CD4-positive, alpha-beta T cell treated with Interleukin-2 at 100 ng/mL for 4 hours (primary cell): Measurements from ENCODE around the gene LSR.
A peak's percentile ranks its signal among the peaks of the same experiment; 100 is the strongest.

Experiments used
- DNase-seq: peaks from one replicate; pipeline ENCODE4 v3.0.0-alpha.2; 2020; ENCODE audit warnings: low spot score

LSR gene, protein sequence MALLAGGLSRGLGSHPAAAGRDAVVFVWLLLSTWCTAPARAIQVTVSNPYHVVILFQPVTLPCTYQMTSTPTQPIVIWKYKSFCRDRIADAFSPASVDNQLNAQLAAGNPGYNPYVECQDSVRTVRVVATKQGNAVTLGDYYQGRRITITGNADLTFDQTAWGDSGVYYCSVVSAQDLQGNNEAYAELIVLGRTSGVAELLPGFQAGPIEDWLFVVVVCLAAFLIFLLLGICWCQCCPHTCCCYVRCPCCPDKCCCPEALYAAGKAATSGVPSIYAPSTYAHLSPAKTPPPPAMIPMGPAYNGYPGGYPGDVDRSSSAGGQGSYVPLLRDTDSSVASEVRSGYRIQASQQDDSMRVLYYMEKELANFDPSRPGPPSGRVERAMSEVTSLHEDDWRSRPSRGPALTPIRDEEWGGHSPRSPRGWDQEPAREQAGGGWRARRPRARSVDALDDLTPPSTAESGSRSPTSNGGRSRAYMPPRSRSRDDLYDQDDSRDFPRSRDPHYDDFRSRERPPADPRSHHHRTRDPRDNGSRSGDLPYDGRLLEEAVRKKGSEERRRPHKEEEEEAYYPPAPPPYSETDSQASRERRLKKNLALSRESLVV

DNA sequence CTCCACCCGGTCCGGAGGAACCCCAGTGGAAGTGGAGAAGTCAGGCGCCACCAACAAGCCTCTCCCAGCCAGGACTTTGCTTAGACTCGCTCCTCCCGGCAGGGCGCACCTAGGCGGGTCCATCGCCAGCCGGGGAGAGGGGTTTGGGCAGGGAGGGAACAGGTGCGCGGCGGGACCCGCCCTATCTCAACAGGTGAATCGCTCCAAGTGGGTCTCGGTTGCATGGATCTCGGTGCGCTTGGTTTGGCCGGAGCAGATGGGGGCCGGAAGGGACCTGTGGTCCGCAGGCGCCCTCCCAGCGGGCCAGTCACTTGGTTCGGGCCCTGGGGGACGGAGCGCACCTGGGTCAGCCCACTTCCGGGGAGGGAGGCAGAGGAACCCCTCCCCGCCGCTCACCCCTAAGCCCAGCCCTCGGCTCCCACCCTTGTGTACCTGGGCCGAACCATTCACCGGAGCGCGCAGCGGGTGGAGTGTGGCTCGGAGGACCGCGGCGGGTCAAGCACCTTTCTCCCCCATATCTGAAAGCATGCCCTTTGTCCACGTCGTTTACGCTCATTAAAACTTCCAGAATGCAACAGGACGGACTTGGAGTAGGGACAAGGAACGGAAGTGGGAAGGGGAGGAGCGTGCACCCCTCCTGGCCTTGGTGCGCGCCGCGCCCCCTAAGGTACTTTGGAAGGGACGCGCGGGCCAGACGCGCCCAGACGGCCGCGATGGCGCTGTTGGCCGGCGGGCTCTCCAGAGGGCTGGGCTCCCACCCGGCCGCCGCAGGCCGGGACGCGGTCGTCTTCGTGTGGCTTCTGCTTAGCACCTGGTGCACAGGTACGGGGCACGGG, at the start of gene LSR:
Gene LSR, plus strand, starts transcription at position 693 of the 836 bp plus-strand sequence. Its CDS starts 21 bp downstream, at position 714.
- DNase-seq = peak; percentile 85

DNA sequence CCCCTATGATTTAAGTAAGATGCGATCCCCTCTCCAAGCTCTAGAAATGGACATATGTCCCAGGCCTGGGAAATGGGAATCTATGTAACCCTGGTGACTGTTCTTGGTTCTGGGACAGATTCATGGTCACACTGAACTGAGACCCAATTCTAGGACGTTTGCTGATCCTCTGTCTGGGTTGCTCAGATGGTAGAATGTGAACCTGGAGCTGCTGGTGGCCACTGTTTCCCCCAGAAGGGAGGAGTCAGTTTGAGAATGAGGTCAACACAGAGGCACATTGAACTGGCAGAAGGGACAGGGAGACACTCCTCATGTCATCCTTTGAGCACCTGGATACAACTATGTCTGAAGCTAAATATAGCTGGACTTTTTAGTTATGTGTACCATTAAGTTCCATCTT, 49.3 kb upstream of the LSR start:
- no peak for DNase-seq

DNA sequence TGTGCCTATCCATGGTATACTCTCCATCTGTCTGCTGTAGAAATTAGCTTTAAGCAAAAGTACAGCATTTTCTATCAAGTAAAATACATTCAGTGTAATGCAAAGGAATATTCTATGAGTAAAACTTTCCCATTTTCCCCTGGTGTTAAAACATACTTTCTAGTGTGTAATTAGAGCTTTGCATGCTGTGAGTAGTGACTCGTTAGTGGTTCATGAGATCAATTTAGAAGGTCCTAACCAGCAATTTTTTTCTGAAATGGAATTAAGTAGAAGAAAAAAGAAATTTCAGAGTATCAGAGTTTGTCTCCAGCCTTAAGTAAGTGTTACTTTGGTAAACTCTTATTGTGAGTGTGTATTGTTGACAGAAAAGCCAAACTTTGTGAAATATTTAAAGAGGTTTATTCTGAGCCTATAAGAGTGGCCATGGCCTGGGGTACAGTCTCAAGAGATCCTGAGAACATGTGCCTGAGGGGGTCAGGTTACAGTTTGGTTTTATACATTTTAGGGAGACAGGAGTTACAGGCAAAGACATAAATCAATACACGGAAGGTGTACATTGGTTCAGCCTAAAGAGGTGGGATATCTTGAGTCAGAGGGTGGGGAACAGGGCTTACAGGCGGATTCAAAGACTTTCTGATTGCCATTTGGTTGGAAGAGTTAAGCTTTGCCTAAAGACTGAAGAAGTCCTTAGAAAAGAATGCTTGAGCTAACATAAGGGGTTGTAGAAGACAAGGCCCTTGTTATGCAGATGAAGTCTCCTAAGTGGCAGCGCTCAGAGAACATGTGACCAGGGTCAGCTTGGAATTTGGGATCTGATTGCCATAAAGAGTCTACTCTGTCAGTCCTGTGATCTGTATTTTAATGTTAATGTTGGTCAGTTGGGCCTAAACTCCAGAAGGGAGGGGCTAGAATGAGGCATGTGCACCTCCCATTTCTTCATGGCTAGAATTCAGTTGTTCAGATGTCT, 45.8 kb upstream of the LSR start:
- no peak for DNase-seq

DNA sequence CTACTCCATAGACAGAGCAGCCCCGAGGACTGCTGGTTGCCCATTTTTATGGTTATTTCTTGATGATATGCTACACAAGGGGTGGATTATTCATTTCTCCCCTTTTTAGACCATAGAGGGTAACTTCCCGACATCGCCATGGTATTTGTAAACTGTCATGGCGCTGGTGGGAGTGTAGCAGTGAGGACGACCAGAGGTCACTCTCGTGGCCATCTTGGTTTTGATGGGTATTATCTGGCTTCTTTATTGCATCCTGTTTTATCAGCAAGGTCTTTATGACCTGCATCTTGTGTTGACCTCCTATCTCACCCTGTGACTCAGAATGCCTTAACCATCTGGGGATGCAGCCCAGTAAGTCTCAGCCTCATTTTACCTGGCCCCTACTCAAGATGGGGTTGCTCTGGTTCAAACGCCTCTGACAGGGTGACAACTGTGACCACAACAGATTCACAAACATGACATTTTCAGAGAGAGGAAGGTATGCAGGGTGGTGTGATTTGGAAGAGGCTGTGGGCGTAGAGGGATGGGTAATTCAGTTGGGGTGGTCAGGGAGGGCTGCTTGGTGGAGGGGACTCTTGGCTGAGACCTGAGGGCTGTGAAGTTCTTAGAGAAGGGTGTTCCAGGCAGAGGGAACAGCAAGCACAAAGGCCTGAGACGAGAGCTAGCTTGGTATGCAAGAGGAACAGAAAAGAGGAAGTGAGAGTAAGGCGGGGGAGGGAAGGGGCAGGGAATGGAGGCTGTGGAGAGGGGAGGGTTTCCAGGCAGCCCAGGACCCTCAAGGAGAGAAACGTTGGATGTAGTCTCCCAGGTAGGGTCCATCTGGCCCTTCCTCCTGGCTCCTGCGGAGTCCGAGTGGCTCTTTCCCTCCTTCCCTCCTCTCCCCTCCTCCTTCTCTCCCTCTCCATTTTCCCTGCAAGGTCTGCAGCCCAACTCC, 43.7 kb upstream of the LSR start:
- DNase-seq = no peak

DNA sequence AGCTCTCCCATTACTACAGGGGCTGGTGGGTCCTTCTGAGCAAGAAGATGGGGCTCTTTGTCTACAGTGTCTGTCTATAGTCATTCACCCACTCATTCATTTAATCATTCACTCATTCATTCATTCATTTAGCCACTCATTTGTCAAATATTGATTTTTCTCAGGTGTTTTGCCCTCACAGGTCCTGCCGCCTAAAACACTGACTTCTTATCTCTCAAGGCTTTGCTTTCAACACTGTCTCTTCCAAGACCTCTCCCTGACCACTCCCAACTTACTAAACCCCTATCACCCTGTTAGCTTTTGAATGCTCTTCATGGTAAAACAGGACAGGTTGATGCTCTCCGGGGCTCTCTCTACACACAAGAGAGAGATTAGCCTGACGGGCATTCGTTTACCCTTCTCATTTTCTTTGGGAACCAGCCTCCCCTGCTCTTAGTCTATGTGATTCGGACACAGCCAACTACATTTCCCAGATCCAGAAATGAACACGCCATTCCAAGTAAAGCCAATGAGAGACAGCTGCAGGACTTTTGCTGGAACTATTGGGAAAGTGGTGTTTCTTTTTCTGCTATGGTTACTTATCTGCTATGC, 43.0 kb upstream of the LSR start:
- no peak for DNase-seq

DNA sequence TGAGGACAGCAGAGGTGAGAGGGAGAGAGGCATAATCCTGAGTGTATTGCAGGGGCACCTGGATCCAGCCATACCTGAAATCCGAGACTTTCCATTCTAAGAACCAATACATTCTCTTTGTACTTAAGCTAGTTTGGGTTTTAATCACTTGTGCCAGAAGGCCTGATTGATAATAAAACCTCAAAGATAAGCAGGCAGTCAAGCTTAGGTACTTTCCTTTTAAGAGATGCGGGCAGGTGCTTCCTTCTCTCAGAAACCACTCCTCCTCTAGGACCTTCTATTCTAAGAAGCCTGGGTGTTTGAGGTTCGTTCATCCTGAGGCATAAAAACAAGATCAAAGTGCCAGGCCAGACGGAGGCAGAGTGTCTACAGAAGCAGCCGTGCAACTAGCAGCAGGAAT, 42.4 kb upstream of the LSR start:
- peak; percentile 92 for DNase-seq

DNA sequence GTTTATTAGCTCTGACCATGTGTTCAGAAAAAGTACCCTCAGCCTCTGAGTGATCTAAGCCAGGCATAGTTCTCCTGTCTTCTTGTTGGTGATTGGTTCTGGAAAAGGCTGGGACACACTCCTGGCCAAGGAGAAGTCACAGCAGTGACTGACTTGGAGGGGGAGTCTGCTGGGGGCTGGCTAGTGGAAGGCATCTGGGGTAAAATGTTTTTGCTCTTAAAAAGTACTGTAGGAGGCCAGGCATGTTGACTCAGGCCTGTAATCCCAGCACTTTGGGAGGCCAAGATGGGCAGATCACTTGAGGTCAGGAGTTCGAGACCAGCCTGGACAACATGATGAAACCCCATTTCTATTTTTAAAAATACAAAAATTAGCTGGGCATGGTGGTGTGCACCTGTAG, 41.9 kb upstream of the LSR start:
- no peak for DNase-seq

DNA sequence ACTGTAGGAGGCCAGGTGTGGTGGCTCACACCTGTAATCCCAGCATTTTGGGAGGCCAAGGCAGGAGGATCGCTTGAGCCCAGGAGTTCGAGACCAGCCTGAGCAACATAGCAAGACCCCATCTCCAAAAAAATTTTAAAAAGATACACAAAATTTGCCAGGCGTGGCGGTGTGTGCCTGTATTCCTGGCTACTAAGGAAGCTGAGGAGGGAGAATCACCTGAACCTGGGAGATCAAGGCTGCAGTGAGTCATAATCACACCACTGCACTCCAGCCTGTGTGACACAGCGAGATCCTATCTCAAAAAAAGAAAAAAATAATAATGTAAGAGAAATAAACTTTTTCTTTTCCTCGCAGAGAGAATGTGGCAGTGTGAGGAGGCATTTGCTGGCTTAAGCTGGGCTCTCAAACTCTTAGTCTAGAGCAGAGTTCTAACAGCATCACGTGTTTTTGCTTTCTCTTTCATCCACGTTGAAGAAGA, 41.4 kb upstream of the LSR start:
- DNase-seq = peak; percentile 77

DNA sequence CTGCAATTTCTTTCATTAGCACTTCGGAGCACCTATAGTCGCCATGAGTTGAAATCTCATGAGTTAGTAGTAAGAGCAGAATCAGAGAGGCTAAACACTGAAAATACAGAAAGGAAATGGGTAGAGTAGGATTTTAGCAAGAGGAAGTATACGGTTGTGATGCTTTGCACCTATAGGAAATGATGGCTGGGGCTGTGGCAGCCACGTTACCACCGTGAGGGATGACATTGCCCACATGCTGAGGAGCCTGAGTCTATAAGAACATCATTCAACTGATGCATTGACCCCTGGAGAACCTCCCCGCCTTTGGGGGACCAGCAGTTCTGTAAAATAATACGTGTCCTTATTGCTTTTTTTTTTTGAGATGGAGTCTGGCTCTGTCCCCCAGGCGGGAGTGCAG, 40.7 kb upstream of the LSR start:
- no peak for DNase-seq

DNA sequence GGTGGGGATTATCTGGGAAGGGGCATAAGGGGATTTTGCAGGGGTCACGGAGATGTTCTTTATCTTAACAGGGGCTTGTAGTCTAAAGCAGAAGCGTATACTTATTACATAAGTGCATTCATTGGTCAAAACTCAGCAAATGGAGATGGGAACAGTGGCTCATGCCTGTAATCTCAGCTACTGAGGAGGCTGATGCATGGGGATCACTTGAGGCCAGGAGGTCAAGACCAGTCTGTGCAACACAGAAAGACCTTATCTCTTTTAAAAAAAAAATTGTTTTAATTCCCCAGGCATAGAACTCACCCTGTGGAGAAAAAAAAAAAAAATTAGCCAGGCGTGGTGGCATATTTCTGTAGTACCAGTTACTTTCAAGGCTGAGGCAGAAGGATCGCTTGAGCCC, 39.2 kb upstream of the LSR start:
- no peak for DNase-seq

DNA sequence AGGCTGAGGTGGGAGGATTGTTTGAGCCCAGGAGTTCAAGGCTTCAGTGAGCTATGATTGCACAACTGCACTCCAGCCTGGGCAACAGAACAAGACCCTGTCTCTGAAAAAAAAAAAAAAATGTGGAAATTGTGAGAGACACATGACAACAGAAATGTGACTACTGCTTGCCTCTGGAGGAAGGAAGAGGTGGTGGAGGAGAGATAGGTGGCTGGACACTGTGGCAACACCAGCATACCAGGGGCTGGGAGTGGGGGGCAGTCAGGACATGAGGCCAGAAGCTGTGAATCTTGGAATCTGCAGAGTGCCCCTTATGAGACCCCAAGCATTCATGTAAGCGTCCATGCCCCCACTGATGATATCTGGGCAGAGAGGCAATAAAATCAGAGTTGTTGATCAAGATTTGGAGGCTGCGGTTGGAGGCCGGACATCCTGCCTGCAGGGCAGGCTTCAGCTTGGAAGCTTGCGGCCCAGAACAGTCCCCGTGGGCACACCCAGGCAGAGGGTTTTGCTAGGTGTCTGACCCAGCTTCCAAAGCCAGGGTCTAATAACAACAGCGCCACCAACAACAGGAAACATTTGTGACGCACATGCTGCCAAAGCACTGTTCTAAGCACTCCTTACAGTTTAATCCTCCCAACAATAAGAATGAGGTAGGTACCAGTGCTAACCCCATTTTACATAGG, 37.1 kb upstream of the LSR start:
- peak; percentile 88 for DNase-seq

DNA sequence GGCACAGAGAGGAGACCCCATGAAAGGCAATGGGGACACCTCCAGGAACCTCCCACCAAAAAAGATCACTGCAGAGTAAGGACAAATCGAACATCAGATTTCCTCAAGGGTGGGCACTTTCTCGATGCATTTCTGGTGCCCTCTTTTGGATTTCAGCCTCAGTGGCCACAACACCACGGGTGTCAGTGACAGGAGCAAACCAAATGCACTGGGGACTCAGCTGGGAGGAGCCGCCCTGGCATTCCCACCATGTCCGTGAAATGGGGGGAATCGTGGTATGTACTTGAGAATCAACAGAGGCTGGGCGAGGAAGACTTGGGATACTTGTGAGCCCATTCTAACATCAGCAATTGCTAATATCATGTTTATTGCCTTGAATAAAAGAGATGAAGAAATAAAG, 36.6 kb upstream of the LSR start:
- DNase-seq = no peak

DNA sequence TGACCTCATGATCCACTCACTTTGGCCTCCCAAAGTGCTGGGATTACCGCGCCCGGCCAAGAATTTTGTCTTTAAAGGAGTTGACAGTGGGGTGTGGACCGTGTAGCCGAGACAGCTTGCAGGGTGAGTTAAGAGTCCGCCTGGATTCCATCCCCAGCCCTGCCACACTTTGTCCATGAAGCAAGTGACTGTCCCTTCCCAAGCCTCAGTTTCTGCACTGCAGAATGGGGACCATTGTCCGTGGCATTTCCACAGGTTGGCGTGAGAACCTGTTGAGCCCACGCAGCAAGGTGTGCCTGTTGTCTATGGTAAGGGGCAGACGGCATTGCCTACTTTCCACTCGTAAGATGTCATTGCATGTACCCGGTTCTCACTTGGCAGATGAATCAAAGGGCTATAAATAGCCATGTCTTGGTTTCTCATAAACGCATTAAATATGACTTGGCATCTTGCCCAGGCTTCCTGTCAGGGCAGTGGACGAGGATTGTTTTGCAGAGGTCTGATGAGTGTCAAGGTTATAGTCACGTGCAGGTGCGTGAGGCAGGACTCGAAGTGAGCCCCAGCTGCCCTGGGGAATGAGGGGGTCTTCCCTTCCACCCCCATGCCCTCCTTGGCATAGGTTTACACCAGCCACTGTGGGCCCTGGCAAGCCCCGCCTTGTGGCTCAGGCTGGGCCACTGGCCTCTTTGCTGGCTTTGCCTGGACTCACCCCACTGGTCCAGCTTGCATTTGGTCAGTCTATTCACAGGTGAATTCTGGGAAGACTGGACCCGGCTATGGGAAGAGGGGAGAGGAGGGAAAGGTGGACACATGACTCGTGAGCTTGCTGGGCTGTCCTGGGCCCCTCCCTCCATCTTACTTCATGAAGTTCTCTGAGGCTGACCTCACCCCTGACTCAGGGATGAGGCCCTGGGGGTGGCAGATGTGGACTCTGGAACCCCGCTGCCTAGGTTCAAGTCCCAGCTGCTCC, 34.9 kb upstream of the LSR start:
- peak; percentile 96 for DNase-seq

DNA sequence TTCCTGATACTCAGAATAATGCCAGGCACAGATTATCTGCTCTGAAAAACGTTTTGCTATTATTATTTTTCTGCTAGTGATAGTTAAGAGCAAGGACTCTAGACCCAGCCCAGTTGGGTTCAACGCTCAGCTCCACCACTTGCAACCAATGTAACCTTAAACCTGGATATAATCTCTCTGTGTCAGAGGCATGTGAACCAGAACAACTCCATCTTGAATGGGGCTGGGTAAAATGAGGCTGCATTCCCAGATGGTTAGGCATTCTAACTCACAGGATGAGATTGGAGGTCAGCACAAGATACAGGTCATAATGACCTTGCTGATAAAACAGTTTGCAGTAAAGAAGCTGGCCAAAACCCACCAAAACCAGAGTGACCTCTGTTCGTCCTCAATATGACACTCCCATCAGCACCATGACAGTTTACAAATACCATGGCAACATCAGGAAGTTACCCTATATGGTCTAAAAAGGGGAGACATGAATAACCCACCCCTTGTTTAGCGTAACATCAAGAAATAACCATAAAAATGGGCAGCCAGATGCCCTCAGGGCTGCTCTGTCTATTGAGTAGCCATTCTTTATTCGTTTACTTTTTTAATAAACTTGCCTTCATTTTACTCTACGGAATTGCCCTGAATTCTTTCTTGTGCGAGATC, 33.9 kb upstream of the LSR start:
- DNase-seq = no peak

DNA sequence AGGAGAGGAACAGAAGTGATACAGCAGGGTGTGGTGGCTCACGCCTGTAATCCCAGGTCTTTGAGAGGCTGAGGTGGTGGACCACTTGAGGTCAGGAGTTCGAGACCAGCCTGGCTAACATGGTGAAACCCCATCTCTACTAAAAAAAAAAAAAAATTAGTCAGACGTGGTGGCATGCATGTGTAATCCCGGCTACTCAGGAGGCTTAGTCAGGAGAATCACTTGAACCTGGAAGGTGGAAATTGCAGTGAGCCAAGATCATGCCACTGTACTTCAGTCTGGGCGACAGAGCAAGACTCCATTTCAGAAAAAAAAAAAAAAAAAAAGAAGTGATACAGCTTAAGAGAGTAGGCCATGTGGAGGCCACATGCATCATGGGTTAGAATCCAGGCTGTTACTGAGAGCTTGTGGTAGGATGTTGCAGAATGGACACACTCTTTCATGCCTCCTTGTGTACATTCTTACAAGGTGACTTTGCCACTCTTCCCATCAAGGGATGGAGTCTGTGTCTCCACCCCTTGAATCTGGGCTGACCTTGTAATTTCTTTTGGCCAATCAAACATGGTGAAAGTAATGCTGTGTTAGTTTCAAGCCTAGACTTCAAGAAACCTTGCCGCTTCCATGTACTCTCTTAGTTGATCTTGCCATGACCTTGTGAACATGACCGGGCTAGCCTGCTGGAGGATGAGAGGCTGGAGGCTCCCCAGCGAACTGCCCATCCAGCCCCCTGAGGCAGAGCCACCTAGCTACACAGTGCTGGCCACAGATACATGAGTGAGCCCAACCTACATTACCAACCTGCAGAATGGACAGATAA, 32.6 kb upstream of the LSR start:
- no peak for DNase-seq

DNA sequence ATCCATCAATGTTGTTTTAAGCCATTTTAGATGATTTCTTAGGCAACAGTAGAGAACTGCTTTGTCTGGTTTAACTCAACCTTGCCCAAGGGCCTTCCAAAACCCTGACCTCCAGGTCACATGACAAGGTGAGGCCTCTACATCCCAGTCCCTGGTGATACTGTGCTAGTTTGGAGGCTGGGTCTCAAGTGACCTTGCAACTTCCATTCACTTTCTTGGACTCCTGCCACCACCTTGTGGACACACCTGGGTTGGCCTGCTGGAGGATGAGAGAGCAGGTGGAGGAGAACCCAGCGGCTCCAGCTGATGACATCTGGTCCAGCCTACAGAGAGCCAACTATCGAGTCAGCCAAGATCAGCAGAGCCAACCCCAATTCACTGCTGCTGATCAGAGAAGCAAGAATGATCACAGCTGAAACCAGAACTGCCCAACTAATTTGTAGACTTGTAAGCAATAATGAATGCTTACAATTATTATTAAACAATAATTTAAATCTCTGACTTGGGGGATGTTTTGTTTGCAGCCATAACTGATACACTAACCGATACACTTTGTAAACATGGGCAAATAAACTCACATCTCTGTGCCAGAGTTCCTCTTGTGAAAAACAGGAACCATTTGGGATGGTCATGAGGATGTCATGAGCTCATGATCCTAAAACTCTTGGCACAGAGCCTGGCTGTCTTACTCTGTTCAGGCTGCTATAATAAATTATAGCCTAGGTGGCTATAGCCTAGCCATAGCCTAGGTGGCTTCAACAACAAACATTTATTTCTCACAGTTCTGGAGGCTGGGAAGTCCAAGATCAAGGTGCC, 31.8 kb upstream of the LSR start:
- peak; percentile 65 for DNase-seq
